ELF-1 (cell line): Measurements from ENCODE around the gene SLC36A1.
A peak's percentile ranks its signal among the peaks of the same experiment; 100 is the strongest.

Source experiments
- DNase-seq: peaks from one replicate; pipeline ENCODE4 v3.0.0-alpha.2; 2016; ENCODE audit warnings: low read depth, low spot score

The SLC36A1 gene

GRCh38 chr5:151451626-151452520 lies 4.5 kb downstream of the SLC36A1 start:
- peak; percentile 62 for DNase-seq

DNA sequence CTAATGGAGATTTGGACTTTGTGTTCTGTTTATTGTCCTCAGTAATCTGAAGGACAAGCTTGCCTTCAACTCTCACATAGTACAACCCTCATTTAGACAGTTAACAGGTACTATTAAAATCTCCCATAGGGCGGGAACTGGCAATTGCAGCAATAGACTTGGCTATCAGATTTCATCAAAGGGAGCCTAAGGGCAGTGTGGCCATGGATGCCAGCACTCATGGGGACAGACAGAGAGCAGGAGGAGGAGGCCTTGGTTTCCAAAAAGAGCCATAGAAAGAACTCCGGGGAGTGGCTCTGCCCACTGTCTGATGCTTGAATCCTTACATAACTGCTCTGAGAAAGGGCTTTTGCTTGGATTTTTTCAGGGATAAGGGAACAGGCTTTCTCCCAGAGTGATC lies 6.8 kb downstream of the SLC36A1 start:
- peak; percentile 69 for DNase-seq

DNA sequence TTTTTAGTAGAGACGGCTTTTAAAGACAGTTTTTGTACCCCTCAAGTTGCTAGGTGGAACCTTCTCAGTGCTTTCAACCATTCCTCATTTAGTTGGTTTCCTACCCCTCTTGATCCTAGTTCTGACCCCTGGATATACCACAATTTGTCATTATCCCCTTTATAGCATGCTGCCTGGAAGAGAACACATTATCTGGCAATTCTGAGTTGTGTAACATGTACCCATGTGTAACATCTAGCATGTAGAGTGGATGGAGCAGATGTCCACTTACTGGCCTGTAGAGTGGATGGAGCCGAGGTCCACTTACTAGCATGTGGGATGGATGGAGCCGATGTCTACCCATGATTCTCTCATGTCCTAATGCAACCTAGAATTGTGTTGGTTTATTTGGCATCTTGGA lies 7.5 kb downstream of the SLC36A1 start:
- DNase-seq: no peak

- no peak for DNase-seq
Measured at GRCh38 chr5:151456321-151456940, 9.0 kb downstream of the SLC36A1 start.

- no peak for DNase-seq
Measured at GRCh38 chr5:151458314-151458713, 10.9 kb downstream of the SLC36A1 start.

DNA sequence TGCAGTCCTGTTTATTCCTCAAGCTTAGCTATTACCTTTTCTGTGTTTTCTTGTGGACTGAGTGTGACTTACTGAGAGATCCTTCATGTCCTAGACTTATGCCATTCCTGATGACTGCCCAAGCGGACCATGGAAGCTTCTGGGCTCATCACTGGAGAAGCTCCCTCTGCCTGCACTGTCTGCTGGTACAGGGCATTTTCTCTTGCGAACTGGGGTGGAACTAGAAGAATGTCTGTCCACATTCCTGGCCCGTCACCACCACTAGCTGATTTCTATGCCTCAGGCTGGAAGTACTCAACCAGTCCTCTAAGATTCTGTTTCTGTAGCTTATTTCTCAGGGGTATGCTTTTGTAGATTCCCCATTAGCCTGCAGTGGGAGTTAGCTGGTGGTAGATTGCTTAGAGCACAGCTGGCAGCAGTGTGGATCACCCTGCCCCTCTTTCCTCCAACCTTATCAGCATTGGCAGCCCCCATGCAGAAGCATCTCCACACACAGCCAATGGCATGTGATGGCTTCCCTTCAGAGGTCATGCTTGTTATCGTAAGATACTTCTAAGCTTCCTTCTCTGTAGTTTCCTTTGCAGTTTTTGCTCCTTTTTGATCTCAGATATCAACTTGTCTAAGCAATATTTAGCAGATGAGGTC lies 12.4 kb downstream of the SLC36A1 start:
- DNase-seq: peak; percentile 83

- no peak for DNase-seq
Measured at GRCh38 chr5:151461312-151461711, 13.9 kb downstream of the SLC36A1 start.

DNA sequence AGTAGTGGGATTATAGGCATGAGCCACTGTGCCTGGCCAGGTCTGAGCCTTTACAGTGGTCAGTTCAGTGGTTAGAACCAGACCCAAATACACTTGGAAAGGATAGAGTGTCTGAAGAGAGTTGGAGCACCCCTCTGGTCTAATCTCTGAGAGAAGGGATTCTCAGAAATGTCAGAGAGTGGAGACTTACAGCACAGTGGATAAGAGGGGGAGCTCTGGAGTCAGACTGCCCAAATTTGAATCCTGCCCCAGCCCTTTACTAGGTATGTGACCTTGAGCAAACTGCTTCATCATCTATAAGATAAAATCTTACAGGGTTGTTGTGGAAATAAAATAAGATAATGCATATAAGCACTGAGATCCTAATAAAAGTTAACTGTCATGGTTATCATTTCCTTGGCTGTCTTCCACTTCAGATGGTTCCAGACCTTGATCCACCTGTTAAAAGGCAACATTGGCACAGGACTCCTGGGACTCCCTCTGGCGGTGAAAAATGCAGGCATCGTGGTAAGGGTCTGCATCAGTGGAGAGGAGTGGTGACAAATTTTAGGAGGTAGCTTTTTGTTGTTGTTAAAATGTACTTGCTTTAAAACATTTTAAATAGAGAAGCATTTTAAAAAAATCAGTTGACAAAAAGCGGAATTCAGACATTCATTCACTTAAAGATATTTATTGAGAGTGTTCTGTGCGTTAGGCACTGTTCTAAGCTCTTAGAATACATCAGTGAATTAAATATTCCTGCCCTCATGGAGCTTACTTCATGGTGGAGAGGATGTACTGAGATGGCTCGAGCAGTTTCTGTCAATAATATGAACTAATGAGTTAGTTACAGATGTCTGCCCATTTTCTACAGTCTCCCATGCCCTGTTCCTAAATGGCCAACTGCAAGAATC lies 16.0 kb downstream of the SLC36A1 start:
- peak; percentile 49 for DNase-seq

DNA sequence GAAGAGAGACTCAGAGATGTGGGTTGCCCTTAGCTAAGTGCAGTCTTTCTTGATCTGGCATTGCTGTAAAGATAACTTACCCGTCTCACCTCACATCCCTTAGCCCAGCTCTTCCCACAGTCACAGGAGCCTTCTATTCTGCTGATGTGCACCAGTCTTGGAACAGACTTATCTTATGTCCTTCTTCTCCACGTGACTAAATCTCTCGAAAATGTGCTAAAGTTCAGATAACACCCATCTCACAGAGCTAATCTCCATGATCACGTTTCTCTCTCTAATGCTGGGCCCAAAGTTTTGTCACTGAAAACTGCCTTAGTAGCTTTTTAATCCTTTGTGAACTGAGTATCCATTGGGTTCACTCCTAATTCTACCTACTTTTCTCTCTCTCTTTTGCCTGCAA lies 16.7 kb downstream of the SLC36A1 start:
- DNase-seq: no peak

- no peak for DNase-seq
Measured at GRCh38 chr5:151465476-151465875, 18.1 kb downstream of the SLC36A1 start.

DNA sequence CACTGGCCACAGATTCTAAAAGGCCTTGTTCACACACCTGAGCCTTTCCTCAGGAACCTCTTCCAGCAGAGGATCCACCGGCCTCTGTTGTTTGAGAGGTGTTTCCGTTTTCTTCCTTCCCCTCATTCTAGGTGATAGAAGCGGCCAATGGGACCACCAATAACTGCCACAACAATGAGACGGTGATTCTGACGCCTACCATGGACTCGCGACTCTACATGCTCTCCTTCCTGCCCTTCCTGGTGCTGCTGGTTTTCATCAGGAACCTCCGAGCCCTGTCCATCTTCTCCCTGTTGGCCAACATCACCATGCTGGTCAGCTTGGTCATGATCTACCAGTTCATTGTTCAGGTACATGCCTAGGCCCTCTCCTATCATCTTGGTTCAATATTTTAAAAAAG lies 20.2 kb downstream of the SLC36A1 start:
- DNase-seq: no peak

- DNase-seq: no peak
Measured at GRCh38 chr5:151469386-151469785, 22.0 kb downstream of the SLC36A1 start.

DNA sequence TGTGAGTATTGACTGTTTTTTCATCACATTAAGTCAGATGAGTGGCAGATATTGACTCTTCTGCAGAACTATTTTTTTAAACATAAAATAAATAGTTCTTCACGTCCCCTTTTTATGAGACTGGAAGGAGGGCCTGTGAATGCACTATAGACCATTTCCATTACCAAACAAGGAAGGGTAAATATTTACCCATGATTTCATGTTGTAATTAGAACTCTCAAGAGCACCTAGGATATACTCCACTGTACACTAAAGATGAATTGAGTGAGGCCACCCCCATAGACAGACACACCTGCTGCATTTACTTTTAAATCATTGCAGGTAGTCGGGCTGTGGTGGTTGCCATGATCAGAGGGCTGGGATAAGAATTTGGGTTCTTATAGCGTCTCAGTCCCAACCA lies 22.6 kb downstream of the SLC36A1 start:
- no peak for DNase-seq

GRCh38 chr5:151470439-151470838 lies 23.0 kb downstream of the SLC36A1 start:
- DNase-seq: no peak

DNA sequence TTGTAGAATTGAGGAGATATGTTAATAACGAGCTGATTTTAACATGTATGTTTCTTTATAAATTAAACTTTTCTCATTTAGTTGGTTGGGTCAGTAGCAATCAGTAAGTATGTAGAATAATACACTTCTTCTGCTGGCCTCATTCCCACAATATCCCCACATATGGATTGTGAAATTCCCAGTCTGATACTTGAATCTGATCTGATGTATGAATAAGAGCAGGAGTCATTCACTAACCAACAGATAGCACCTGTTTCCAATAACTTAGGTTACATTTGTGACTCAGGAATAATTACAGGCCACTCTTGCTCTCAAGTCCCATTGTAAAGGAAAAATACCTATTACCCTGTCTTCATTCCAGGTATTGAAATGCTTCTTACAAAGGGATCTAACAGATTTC lies 23.9 kb downstream of the SLC36A1 start:
- no peak for DNase-seq

DNA sequence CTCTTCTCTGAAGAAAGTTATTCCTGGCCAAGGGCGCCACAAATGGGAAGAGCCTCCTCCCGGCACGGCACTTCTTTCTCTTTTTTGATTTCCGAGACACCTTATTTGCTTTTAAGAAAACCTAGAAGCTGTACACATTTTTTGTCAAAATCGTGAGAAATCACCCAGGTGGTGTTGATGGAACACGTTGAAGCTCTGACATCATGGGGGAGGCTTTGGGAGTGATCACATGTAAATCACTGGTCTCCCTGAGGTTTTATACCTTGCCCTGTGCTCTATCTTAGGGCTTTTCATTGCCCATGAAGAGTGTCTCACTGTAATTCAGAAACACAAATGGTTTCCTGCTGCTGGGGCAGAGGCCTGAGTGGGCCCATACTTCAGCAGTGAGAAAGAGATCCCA lies 27.4 kb downstream of the SLC36A1 start:
- DNase-seq: no peak

GRCh38 chr5:151475388-151475787 lies 28.0 kb downstream of the SLC36A1 start:
- DNase-seq: no peak

DNA sequence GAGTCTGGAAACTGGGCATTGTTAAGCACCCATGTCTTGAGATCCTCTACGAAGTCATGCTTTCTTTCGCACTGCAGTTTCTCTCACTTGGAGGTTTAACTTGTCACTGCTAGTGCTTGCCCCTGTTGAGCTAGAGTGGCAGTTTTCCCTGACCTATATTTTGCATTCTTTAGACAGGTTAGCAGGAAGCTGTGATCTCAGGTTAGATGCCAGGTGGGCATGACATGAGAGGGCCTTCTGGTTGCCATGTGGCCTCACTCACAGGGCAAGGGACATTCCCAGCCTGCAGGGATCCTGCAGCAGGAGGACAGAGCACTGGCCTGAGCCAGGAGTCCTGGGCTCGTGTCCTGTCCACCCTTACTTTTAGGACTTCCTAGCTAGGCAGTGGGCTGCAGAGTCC lies 28.6 kb downstream of the SLC36A1 start:
- DNase-seq: no peak

GRCh38 chr5:151477101-151477500 lies 29.7 kb downstream of the SLC36A1 start:
- DNase-seq: no peak

GRCh38 chr5:151480384-151481293 lies 33.2 kb downstream of the SLC36A1 start:
- DNase-seq: peak; percentile 18

- no peak for DNase-seq
Measured at GRCh38 chr5:151483176-151483575, 35.8 kb downstream of the SLC36A1 start.
